Endothelial cell of umbilical vein (primary cell): ENCODE data around the gene SPIRE2. TPM values are rescaled to one million over a fixed set of nuclear protein-coding genes. Genes with fewer than 3 reads are reported as not detected.

Experiments
- BruUV-seq: library from RNA; stranded (reverse); fragments of 400-500 nt; replicated peaks from 2 replicates; lab custom pipeline; 2021; lab: Mats Ljungman, UMichigan
- CTCF ChIA-PET: fragments of 300-600, 350-600 bp; sonication (Branson Sonifier 250); formaldehyde crosslinking; loops from one replicate; lab custom pipeline; 2021; ENCODE audit warnings: antibody characterized with exemption, inconsistent platforms; lab: Charles Lee
- POLR2A ChIA-PET: fragments of 300-600, 350-600 bp; sonication (Branson Sonifier 250); formaldehyde crosslinking; loops from one replicate; lab custom pipeline; 2021; ENCODE audit warnings: antibody characterized with exemption, inconsistent platforms; lab: Charles Lee
- DNase-seq: peaks from one replicate; pipeline ENCODE4 v3.0.0-alpha.2; 2011; ENCODE audit warnings: low read depth, low spot score
- FAIRE-seq: peaks from 2 replicates; lab custom pipeline; 2011; peaks lifted over from hg19 to GRCh38; lab: Jason Lieb, UNC
- H2AFZ ChIP-seq: 2 replicates; pipeline ENCODE4 v1.6.0; 2012; ENCODE audit warnings: low read depth, low read length, control low read depth, inconsistent platforms
- H3K27ac ChIP-seq: 2 replicates; pipeline ENCODE4 v1.5.1; 2011; ENCODE audit warnings: low read depth, mild to moderate bottlenecking, control low read depth, low read length, moderate library complexity; ENCODE audit not compliant: insufficient read depth
- H3K27me3 ChIP-seq, 2 experiments: 2 replicates each; pipeline versions ENCODE4 v1.6.0 to v1.6.1; 2011; ENCODE audit warnings: low read length in 2 of 2, mixed read lengths in 1 of 2; ENCODE audit not compliant: control insufficient read depth in 2 of 2, insufficient read depth in 2 of 2
- H3K36me3 ChIP-seq, 2 experiments: 2 replicates in 1 of 2; 3 replicates in 1 of 2; pipeline ENCODE4 v1.5.1; 2011; ENCODE audit warnings: low read length in 2 of 2, mild to moderate bottlenecking in 1 of 2, moderate library complexity in 1 of 2; ENCODE audit not compliant: control insufficient read depth in 2 of 2, insufficient read depth in 2 of 2; ENCODE audit errors: extremely low read depth in 1 of 2
- H3K4me1 ChIP-seq: 3 replicates; pipeline ENCODE4 v1.5.1; 2011; ENCODE audit warnings: mild to moderate bottlenecking, low read length; ENCODE audit not compliant: control insufficient read depth, insufficient read depth; ENCODE audit errors: extremely low read depth
- H3K4me2 ChIP-seq: 2 replicates; pipeline ENCODE4 v1.6.1; 2011; ENCODE audit warnings: low read length, control low read depth, mixed read lengths; ENCODE audit not compliant: insufficient read depth
- H3K4me3 ChIP-seq, 3 experiments: fragments of 200-600 bp in 1 of 3; sonication (generic), shearing (Covaris generic) in 1 of 3; replicated peaks in 1 of 3; 2 replicates each; pipeline ENCODE4 v1.5.1; 2011 to 2016; ENCODE audit warnings: control low read depth in 3 of 3, low read length in 3 of 3, mild to moderate bottlenecking in 2 of 3, inconsistent platforms in 1 of 3, low read depth in 1 of 3, moderate library complexity in 1 of 3; ENCODE audit not compliant: insufficient read depth in 1 of 3
- H3K79me2 ChIP-seq: 2 replicates; pipeline ENCODE4 v1.6.0; 2012; ENCODE audit warnings: low read length, inconsistent platforms; ENCODE audit not compliant: control insufficient read depth, insufficient read depth
- H3K9ac ChIP-seq: replicated peaks from 2 replicates; pipeline ENCODE3; 2011; ENCODE audit warnings: low read length, control low read depth; ENCODE audit not compliant: insufficient read depth; ENCODE audit errors: extremely low read depth
- H3K9me1 ChIP-seq: replicated peaks from 3 replicates; pipeline ENCODE4 v1.6.0; 2011; ENCODE audit warnings: mild to moderate bottlenecking, low read length; ENCODE audit not compliant: control insufficient read depth, insufficient read depth; ENCODE audit errors: extremely low read depth
- H3K9me3 ChIP-seq: replicated peaks from 2 replicates; pipeline ENCODE4 v1.5.1; 2012; ENCODE audit warnings: low read length, inconsistent platforms; ENCODE audit not compliant: control insufficient read depth, insufficient read depth
- H4K20me1 ChIP-seq: replicated peaks from 2 replicates; pipeline ENCODE3; 2011; ENCODE audit warnings: mild to moderate bottlenecking, low read length; ENCODE audit not compliant: control insufficient read depth, insufficient read depth; ENCODE audit errors: extremely low read depth
- CTCF ChIP-seq, 2 donors: IDR thresholded peaks; 1 replicate in 1 of 2; 2 replicates in 1 of 2; pipeline ENCODE4 v1.5.1; 2011; ENCODE audit warnings: low read length in 2 of 2, mild to moderate bottlenecking in 2 of 2, moderate library complexity in 2 of 2, control low read depth in 1 of 2, inconsistent platforms in 1 of 2, low read depth in 1 of 2; ENCODE audit not compliant: insufficient read depth in 1 of 2; ENCODE audit errors: extremely low read depth in 1 of 2
- EZH2 ChIP-seq: IDR thresholded peaks from 2 replicates; pipeline ENCODE4 v1.6.1; 2012; ENCODE audit warnings: borderline replicate concordance, low read depth, mild to moderate bottlenecking, moderate library complexity, low read length, inconsistent platforms; ENCODE audit not compliant: severe bottlenecking
- FOS ChIP-seq: IDR thresholded peaks from 2 replicates; pipeline ENCODE4 v1.6.1; 2011; ENCODE audit warnings: mild to moderate bottlenecking, low read length, moderate library complexity, borderline replicate concordance; ENCODE audit not compliant: insufficient read depth
- GATA2 ChIP-seq: IDR thresholded peaks from 2 replicates; pipeline ENCODE4 v1.7.0; 2011; ENCODE audit warnings: low read depth, mild to moderate bottlenecking, moderate library complexity, mixed read lengths, low read length; ENCODE audit not compliant: insufficient read length, insufficient read depth
- MAX ChIP-seq: IDR thresholded peaks from 2 replicates; pipeline ENCODE4 v1.6.1; 2011; ENCODE audit not compliant: insufficient read depth, insufficient read length
- MYC ChIP-seq: IDR thresholded peaks from one replicate; pipeline ENCODE4 v1.6.1; 2011; ENCODE audit warnings: mild to moderate bottlenecking, low read depth, low read length
- POLR2A ChIP-seq: IDR thresholded peaks from 2 replicates; pipeline ENCODE4 v1.6.1; 2012; ENCODE audit warnings: low read depth, mild to moderate bottlenecking, control low read depth, low read length
- dilution Hi-C: fragments of 300-500 bp; cut with MboI; formaldehyde crosslinking; loops from one replicate; pipeline ENCODE4 v1.15.0; 2019; ENCODE audit warnings: low sequenced_read_pairs; ENCODE audit not compliant: extremely low pct_ligation_motif_present
- intact Hi-C: fragments of 100-400 bp; cut with micrococcal nuclease; formaldehyde crosslinking; loops from one replicate; pipeline ENCODE4 v1.10.0; 2022
- polyA plus RNA-seq, 4 experiments: library from polyadenylated mRNA; depleted of rRNA in 3 of 4; stranded (reverse) in 3 of 4; unstranded in 1 of 4; fragments of >200 nt; gene quantifications; 2 replicates each; pipeline versions ENCODE4 v1.2.1 to v1.2.3, GENCODE V29; 2011 to 2012; ENCODE audit warnings: missing spikeins in 1 of 4
- total RNA-seq: library from RNA; stranded (reverse); gene quantifications from 2 replicates; pipeline ENCODE4 v1.2.3, GENCODE V29; 2021

SPIRE2 gene
- total and polyA plus RNA-seq, 2 donors (not counting 3 experiments of a cell fraction or from before 2014, with no cell fraction given), result 1.2 to 3.1 TPM

GRCh38 chr16:89808475-89808874, 19.8 kb upstream of the SPIRE2 start:
- no peaks in the 10 kb centered on the region for H3K9me1 ChIP-seq
- ChIA-PET POLR2A (no interaction called here), CTCF (no interaction called here)
- no peaks in the 10 kb centered on the region for H4K20me1 ChIP-seq
- no peak overlapping the region for H3K4me2 ChIP-seq
- peaks cover 2 to 7% of the 10 kb centered on the region in 2 experiments for H3K36me3 ChIP-seq
- DNase-seq (no peak), FAIRE-seq (no peak)
- H3K27ac ChIP-seq, result no peak overlapping the region
- no peak overlapping the region for H3K9ac ChIP-seq
- intact Hi-C loops, result no loop called here
- no peaks in the 10 kb centered on the region for H3K4me1 ChIP-seq
- no peaks in the 10 kb centered on the region for H3K9me3 ChIP-seq
- no TSS peak for BruUV-seq
- no peaks in the 10 kb centered on the region for H3K27me3 ChIP-seq
- dilution Hi-C loops, result no loop called here
- no peak for TF ChIP-seq MYC
- no peak for TF ChIP-seq CTCF (IDR thresholded peaks at IDR 0.05; ENCODE audit: extremely low read depth in 1 of 2, insufficient read depth in 1 of 2, low read depth in 1 of 2, low read length in 2 of 2)
- TF ChIP-seq GATA2, result no peak
- no peak for TF ChIP-seq FOS
- no peak for TF ChIP-seq POLR2A
- no peak for TF ChIP-seq EZH2
- TF ChIP-seq MAX, result no peak
- no peak overlapping the region for H3K4me3 ChIP-seq
- no peak overlapping the region for H2AFZ ChIP-seq
- peaks cover 9% of the 10 kb centered on the region for H3K79me2 ChIP-seq
